ENCODE results near the gene SPSB2.
"Not testable (repeated sequence)": the region's sequence is repeated elsewhere in the genome, so short reads cannot be mapped to it uniquely, and the experiment has no call there.

SPSB2 gene

GRCh38 chr12:6883683-6884082, 10.6 kb upstream of the SPSB2 start:
- H3K4me3 ChIP-seq (ENCODE audit: low read depth, low read length) = no peak overlapping the region
- DNase-seq (ENCODE audit: low read depth) = no peak
- TF ChIP-seq CTCF (IDR thresholded peaks at IDR 0.05; ENCODE audit: low read depth, low read length) (no peak), MYC (IDR thresholded peaks at IDR 0.05; ENCODE audit: low read depth, low read length) (no peak), MAX (IDR thresholded peaks at IDR 0.05; ENCODE audit: low read depth, low read length) (no peak), POLR2A (IDR thresholded peaks at IDR 0.05; ENCODE audit: extremely low read depth, insufficient read length) (no peak)

- no peak for TF ChIP-seq POLR2A (IDR thresholded peaks at IDR 0.05; ENCODE audit: extremely low read depth, insufficient read length)
- TF ChIP-seq MYC (IDR thresholded peaks at IDR 0.05; ENCODE audit: low read depth, low read length) = no peak
- TF ChIP-seq CTCF (IDR thresholded peaks at IDR 0.05; ENCODE audit: low read depth, low read length) = no peak
- TF ChIP-seq MAX (IDR thresholded peaks at IDR 0.05; ENCODE audit: low read depth, low read length) = no peak
- no peak for DNase-seq (ENCODE audit: low read depth)
- no peak overlapping the region for H3K4me3 ChIP-seq (ENCODE audit: low read depth, low read length)
Measured at GRCh38 chr12:6883252-6883651, 10.1 kb upstream of the SPSB2 start.

- DNase-seq (ENCODE audit: low read depth); H3K4me3 ChIP-seq (ENCODE audit: low read depth, low read length): not testable (repeated sequence)
Measured at GRCh38 chr12:6879824-6880223, 6.7 kb upstream of the SPSB2 start.

- not testable (repeated sequence) for DNase-seq (ENCODE audit: low read depth)
- H3K4me3 ChIP-seq (ENCODE audit: low read depth, low read length) = peak overlapping the region; percentile 57
Measured at GRCh38 chr12:6874015-6874368, 889 bp upstream of the SPSB2 start.

GRCh38 chr12:6872073-6873048, 742 bp downstream of the SPSB2 start:
- TF ChIP-seq MAX (IDR thresholded peaks at IDR 0.05; ENCODE audit: low read depth, low read length) (peak; percentile 82), MYC (IDR thresholded peaks at IDR 0.05; ENCODE audit: low read depth, low read length) (peak; percentile 78), POLR2A (IDR thresholded peaks at IDR 0.05; ENCODE audit: extremely low read depth, insufficient read length) (peak; percentile 31), CTCF (IDR thresholded peaks at IDR 0.05; ENCODE audit: low read depth, low read length) (peak; percentile 89)
- DNase-seq (ENCODE audit: low read depth) = peak; percentile 83
- H3K4me3 ChIP-seq (ENCODE audit: low read depth, low read length) = peak overlapping the region; percentile 72

GRCh38 chr12:6871052-6871957, 1.8 kb downstream of the SPSB2 start:
- peak; percentile 55 for DNase-seq (ENCODE audit: low read depth)
- H3K4me3 ChIP-seq (ENCODE audit: low read depth, low read length) = no peak overlapping the region

GRCh38 chr12:6870304-6870703, 2.8 kb downstream of the SPSB2 start:
- DNase-seq (ENCODE audit: low read depth); H3K4me3 ChIP-seq (ENCODE audit: low read depth, low read length): not testable (repeated sequence)

More at GRCh38 chr12:6871052-6871957, 1.8 kb downstream of the SPSB2 start:
- TF ChIP-seq MAX (IDR thresholded peaks at IDR 0.05; ENCODE audit: low read depth, low read length) = no peak
- no peak for TF ChIP-seq CTCF (IDR thresholded peaks at IDR 0.05; ENCODE audit: low read depth, low read length)
- TF ChIP-seq POLR2A (IDR thresholded peaks at IDR 0.05; ENCODE audit: extremely low read depth, insufficient read length) = no peak
- TF ChIP-seq MYC (IDR thresholded peaks at IDR 0.05; ENCODE audit: low read depth, low read length) = no peak

All from NB4 (cell line).